Suprapubic skin (tissue), 3 donors: ENCODE measurements around the gene ATP6V0D1.

Source experiments
- CTCF ChIP-seq, 2 donors: fragments of 200-600 bp in 1 of 2; fragments of 450-650 bp in 1 of 2; sonication (generic) in 1 of 2; IDR thresholded peaks; one replicate each; pipeline ENCODE4 v1.5.1; 2016 to 2019; ENCODE audit warnings: antibody characterized with exemption in 2 of 2, mild to moderate bottlenecking in 1 of 2, moderate library complexity in 1 of 2
- EP300 ChIP-seq: sonication (generic); formaldehyde crosslinking; IDR thresholded peaks from one replicate; pipeline ENCODE4 v1.6.1; 2017; ENCODE audit warnings: antibody characterized with exemption

- TF ChIP-seq EP300 = no peak
- TF ChIP-seq CTCF (IDR thresholded peaks at IDR 0.05) = no peak
Measured at GRCh38 chr16:67517155-67517445, 36.1 kb upstream of the ATP6V0D1 start.
